ENCODE measurements around the gene SMCO4.

SMCO4 gene

DNA sequence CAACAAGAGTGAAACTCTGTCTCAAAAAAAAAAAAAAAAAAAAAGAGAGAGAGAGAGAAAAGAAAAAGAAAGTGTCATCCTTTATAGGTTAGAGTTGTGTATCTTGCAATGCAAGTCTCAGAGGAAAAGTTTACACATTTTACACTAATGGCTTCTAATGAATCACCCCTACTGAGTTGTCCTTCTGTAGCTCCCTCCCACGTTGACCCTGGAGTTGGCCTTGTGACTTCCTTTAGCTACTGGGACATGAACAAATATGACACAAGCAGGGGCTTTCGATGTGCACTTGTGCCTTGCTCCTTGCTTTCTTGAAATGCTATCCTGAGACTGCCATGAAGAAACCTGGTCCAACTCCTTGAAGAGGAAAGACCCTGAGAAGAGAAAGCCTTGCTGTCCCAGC is 2.4 kb upstream of the SMCO4 start:
- Histone ChIP-seq H3K4me1 (ENCODE audit: control insufficient read depth in 2 of 2, insufficient read depth in 1 of 2, low read depth in 1 of 2, low read length in 2 of 2) (peaks cover 6 to 10% of the 10 kb centered on the region in 2 donors), H2AFZ (ENCODE audit: low read length) (no peak overlapping the region), H2BK12ac (ENCODE audit: low read length) (no peak overlapping the region), H3K27me3 (ENCODE audit: control insufficient read depth in 3 of 3, insufficient read depth in 3 of 3, low read depth in 1 of 3, low read length in 3 of 3) (peaks cover 0 to 31% (median 0%) of the 10 kb centered on the region in 3 experiments), H3K9me3 (replicated peaks in 1 of 2; ENCODE audit: control insufficient read depth in 2 of 2, insufficient read depth in 1 of 2, low read depth in 1 of 2, low read length in 2 of 2) (no peaks in the 10 kb centered on the region), H2BK120ac (ENCODE audit: low read depth, low read length) (no peak overlapping the region), H4K91ac (ENCODE audit: low read depth, low read length, poor library complexity) (no peak overlapping the region), H2AK5ac (ENCODE audit: low read depth, low read length) (no peak overlapping the region), H2BK5ac (ENCODE audit: low read length) (no peak overlapping the region), H3K36me3 (replicated peaks in 1 of 2; ENCODE audit: control insufficient read depth in 2 of 2, insufficient read depth in 2 of 2, low read length in 2 of 2) (no peaks in the 10 kb centered on the region), H3K27ac (replicated peaks; ENCODE audit: low read length) (no peak overlapping the region), H3K18ac (ENCODE audit: low read length) (no peak overlapping the region), H3K9ac (ENCODE audit: low read depth, low read length, poor library complexity) (no peak overlapping the region), H3K4me3 (ENCODE audit: low read length in 2 of 2) (no peak overlapping the region), H3K14ac (ENCODE audit: low read length) (no peak overlapping the region), H3K79me1 (ENCODE audit: low read depth, low read length) (peaks cover 2% of the 10 kb centered on the region), H3K4me2 (ENCODE audit: insufficient read depth, low read length, poor library complexity, severe bottlenecking) (no peak overlapping the region), H2BK15ac (ENCODE audit: low read length) (no peak overlapping the region), H3K23ac (ENCODE audit: low read depth, low read length, poor library complexity) (no peak overlapping the region), H3K4ac (ENCODE audit: low read length) (no peak overlapping the region), H4K8ac (ENCODE audit: low read depth, low read length) (no peak overlapping the region)
- no CpG with 5 or more reads among the region's 2 CpGs for WGBS, 2 donors (ENCODE audit: extremely low coverage in 2 of 2, insufficient read length in 2 of 2, insufficient replicate concordance in 1 of 2)
- DNase-seq (ENCODE audit: low spot score) = no peak

DNA sequence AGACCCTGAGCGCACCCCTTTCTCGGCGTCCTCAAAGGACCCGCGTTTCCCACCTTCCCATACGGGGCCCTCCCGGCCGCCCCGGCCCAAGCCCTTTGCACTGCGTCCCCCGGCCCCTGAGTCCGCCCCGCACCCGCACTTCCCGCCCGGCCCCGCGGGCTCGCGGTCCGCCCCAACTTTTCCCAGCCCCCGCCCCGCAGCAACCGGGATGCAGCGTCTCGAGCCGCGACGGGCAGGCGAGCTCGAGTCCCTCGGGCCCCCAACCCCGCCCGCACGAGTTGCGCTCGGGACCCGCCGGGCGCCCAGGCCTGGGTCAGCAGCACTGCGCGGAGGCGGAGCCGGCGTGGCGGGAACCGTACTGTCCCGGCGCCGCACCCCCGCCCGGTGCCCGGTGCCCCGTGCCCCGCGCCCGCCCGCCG is 371 bp downstream of the SMCO4 start:
- peak overlapping the region; percentile 89 for H3K9ac ChIP-seq (ENCODE audit: low read depth, low read length, poor library complexity)
- H3K4me2 ChIP-seq (ENCODE audit: insufficient read depth, low read length, poor library complexity, severe bottlenecking) = peak overlapping the region; percentile 55
- no peak overlapping the region for H4K91ac ChIP-seq (ENCODE audit: low read depth, low read length, poor library complexity)
- H2BK5ac ChIP-seq (ENCODE audit: low read length) = peak overlapping the region; percentile 59
- peak overlapping the region; percentile 96 for H2AFZ ChIP-seq (ENCODE audit: low read length)
- peak overlapping the region; percentile 12 for H2AK5ac ChIP-seq (ENCODE audit: low read depth, low read length)
- no peak overlapping the region for H3K14ac ChIP-seq (ENCODE audit: low read length)
- WGBS, 2 donors (ENCODE audit: extremely low coverage in 2 of 2, insufficient read length in 2 of 2, insufficient replicate concordance in 1 of 2) = no CpG with 5 or more reads among the region's 59 CpGs
- H2BK15ac ChIP-seq (ENCODE audit: low read length) = no peak overlapping the region
- H3K4me1 ChIP-seq (ENCODE audit: control insufficient read depth in 2 of 2, insufficient read depth in 1 of 2, low read depth in 1 of 2, low read length in 2 of 2) = peaks cover 3 to 14% of the 10 kb centered on the region in 2 donors
- no peak overlapping the region for H2BK12ac ChIP-seq (ENCODE audit: low read length)
- H3K27ac ChIP-seq (replicated peaks; ENCODE audit: low read length) = no peak overlapping the region
- H3K9me3 ChIP-seq (replicated peaks in 1 of 2; ENCODE audit: control insufficient read depth in 2 of 2, insufficient read depth in 1 of 2, low read depth in 1 of 2, low read length in 2 of 2) = no peaks in the 10 kb centered on the region
- H2BK120ac ChIP-seq (ENCODE audit: low read depth, low read length) = no peak overlapping the region
- no peak overlapping the region for H3K23ac ChIP-seq (ENCODE audit: low read depth, low read length, poor library complexity)
- peak overlapping the region; percentile 58 to 93 for H3K4me3 ChIP-seq (ENCODE audit: low read length in 2 of 2)
- H3K27me3 ChIP-seq (ENCODE audit: control insufficient read depth in 3 of 3, insufficient read depth in 3 of 3, low read depth in 1 of 3, low read length in 3 of 3) = peaks cover 0 to 23% (median 0%) of the 10 kb centered on the region in 3 experiments
- no peaks in the 10 kb centered on the region for H3K36me3 ChIP-seq (replicated peaks in 1 of 2; ENCODE audit: control insufficient read depth in 2 of 2, insufficient read depth in 2 of 2, low read length in 2 of 2)
- peaks cover 5% of the 10 kb centered on the region for H3K79me1 ChIP-seq (ENCODE audit: low read depth, low read length)
- H3K4ac ChIP-seq (ENCODE audit: low read length) = no peak overlapping the region
- H3K18ac ChIP-seq (ENCODE audit: low read length) = peak overlapping the region; percentile 95
- no peak overlapping the region for H4K8ac ChIP-seq (ENCODE audit: low read depth, low read length)
- no peak for DNase-seq (ENCODE audit: low spot score)

DNA sequence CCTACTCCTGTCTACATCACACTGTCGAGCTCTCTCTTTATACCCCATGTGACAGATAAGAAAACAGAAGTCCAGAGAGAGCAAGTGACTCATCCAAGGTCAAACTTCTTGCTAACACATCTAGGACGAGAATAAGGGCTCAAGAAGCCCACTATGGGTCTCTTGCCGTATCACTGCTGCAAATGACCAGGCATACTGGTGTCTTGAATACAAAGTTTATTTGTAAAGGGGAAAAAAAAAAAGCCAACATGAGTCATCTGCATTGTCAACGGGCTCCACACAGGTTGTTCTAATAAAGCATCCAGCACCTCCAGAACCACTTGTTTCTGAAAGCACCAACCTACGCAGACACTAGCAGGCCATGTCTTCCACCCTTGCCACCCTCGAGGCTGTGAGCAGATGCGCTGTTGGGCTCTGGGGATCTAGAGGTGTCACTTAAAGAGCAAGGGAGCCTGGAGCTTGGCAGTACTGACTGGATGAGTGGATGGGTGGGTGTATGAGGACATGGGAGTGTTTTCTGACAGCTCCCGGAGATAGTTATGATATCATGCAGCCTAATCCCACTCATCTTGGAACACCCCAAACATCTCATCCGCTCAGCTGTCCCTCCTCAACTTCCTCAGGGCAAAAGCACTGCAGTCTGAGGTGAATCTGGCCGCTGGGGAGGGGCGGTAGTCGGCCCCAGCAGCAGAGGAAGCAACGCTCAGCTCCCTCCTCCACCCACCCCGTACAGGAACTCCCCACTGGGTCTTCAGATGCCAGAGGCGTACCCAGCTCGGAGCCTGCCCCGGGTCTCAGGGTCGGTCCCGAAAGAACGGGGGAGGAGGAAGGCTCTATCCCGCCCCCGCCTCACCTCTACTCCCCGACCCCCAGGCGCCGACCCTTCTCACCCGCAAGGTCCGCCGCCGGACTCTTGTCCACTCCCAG is 1.0 kb downstream of the SMCO4 start:
- peak overlapping the region; percentile 59 for H2BK5ac ChIP-seq (ENCODE audit: low read length)
- H3K9ac ChIP-seq (ENCODE audit: low read depth, low read length, poor library complexity) = peak overlapping the region; percentile 89
- no peaks in the 10 kb centered on the region for H3K9me3 ChIP-seq (replicated peaks in 1 of 2; ENCODE audit: control insufficient read depth in 2 of 2, insufficient read depth in 1 of 2, low read depth in 1 of 2, low read length in 2 of 2)
- WGBS, 2 donors (ENCODE audit: extremely low coverage in 2 of 2, insufficient read length in 2 of 2, insufficient replicate concordance in 1 of 2) = no CpG with 5 or more reads among the region's 29 CpGs
- no peak overlapping the region for H2BK15ac ChIP-seq (ENCODE audit: low read length)
- peak overlapping the region; percentile 29 for H3K23ac ChIP-seq (ENCODE audit: low read depth, low read length, poor library complexity)
- H3K18ac ChIP-seq (ENCODE audit: low read length) = peak overlapping the region; percentile 95
- H2BK120ac ChIP-seq (ENCODE audit: low read depth, low read length) = no peak overlapping the region
- peaks cover 0 to 23% (median 0%) of the 10 kb centered on the region in 3 experiments for H3K27me3 ChIP-seq (ENCODE audit: control insufficient read depth in 3 of 3, insufficient read depth in 3 of 3, low read depth in 1 of 3, low read length in 3 of 3)
- peak overlapping the region; percentile 12 for H2AK5ac ChIP-seq (ENCODE audit: low read depth, low read length)
- no peak overlapping the region for H3K27ac ChIP-seq (replicated peaks; ENCODE audit: low read length)
- peak overlapping the region; percentile 58 to 93 for H3K4me3 ChIP-seq (ENCODE audit: low read length in 2 of 2)
- no peaks in the 10 kb centered on the region for H3K36me3 ChIP-seq (replicated peaks in 1 of 2; ENCODE audit: control insufficient read depth in 2 of 2, insufficient read depth in 2 of 2, low read length in 2 of 2)
- no peak overlapping the region for H4K91ac ChIP-seq (ENCODE audit: low read depth, low read length, poor library complexity)
- no peak overlapping the region for H4K8ac ChIP-seq (ENCODE audit: low read depth, low read length)
- peaks cover 3 to 14% of the 10 kb centered on the region in 2 donors for H3K4me1 ChIP-seq (ENCODE audit: control insufficient read depth in 2 of 2, insufficient read depth in 1 of 2, low read depth in 1 of 2, low read length in 2 of 2)
- peaks cover 5% of the 10 kb centered on the region for H3K79me1 ChIP-seq (ENCODE audit: low read depth, low read length)
- H2BK12ac ChIP-seq (ENCODE audit: low read length) = no peak overlapping the region
- H3K14ac ChIP-seq (ENCODE audit: low read length) = no peak overlapping the region
- no peak overlapping the region for H3K4ac ChIP-seq (ENCODE audit: low read length)
- H2AFZ ChIP-seq (ENCODE audit: low read length) = peak overlapping the region; percentile 96
- peak overlapping the region; percentile 55 for H3K4me2 ChIP-seq (ENCODE audit: insufficient read depth, low read length, poor library complexity, severe bottlenecking)
- DNase-seq (ENCODE audit: low spot score) = peak; percentile 40

GRCh38 chr11:93540896-93541553 is 2.2 kb downstream of the SMCO4 start:
- Histone ChIP-seq H2AFZ (ENCODE audit: low read length) (no peak overlapping the region), H2BK12ac (ENCODE audit: low read length) (no peak overlapping the region), H3K4me1 (ENCODE audit: control insufficient read depth in 2 of 2, insufficient read depth in 1 of 2, low read depth in 1 of 2, low read length in 2 of 2) (peaks cover 3 to 18% of the 10 kb centered on the region in 2 donors), H2BK15ac (ENCODE audit: low read length) (no peak overlapping the region), H3K36me3 (replicated peaks in 1 of 2; ENCODE audit: control insufficient read depth in 2 of 2, insufficient read depth in 2 of 2, low read length in 2 of 2) (no peaks in the 10 kb centered on the region), H2BK5ac (ENCODE audit: low read length) (no peak overlapping the region), H3K4me3 (ENCODE audit: low read length in 2 of 2) (no peak overlapping the region), H3K18ac (ENCODE audit: low read length) (no peak overlapping the region), H3K27ac (replicated peaks; ENCODE audit: low read length) (no peak overlapping the region), H4K8ac (ENCODE audit: low read depth, low read length) (no peak overlapping the region), H4K91ac (ENCODE audit: low read depth, low read length, poor library complexity) (no peak overlapping the region), H3K27me3 (ENCODE audit: control insufficient read depth in 3 of 3, insufficient read depth in 3 of 3, low read depth in 1 of 3, low read length in 3 of 3) (peaks cover 0 to 14% (median 0%) of the 10 kb centered on the region in 3 experiments), H3K4me2 (ENCODE audit: insufficient read depth, low read length, poor library complexity, severe bottlenecking) (no peak overlapping the region), H3K79me1 (ENCODE audit: low read depth, low read length) (peaks cover 5% of the 10 kb centered on the region), H3K4ac (ENCODE audit: low read length) (no peak overlapping the region), H2AK5ac (ENCODE audit: low read depth, low read length) (no peak overlapping the region), H3K14ac (ENCODE audit: low read length) (no peak overlapping the region), H2BK120ac (ENCODE audit: low read depth, low read length) (no peak overlapping the region), H3K9me3 (replicated peaks in 1 of 2; ENCODE audit: control insufficient read depth in 2 of 2, insufficient read depth in 1 of 2, low read depth in 1 of 2, low read length in 2 of 2) (no peaks in the 10 kb centered on the region), H3K23ac (ENCODE audit: low read depth, low read length, poor library complexity) (no peak overlapping the region), H3K9ac (ENCODE audit: low read depth, low read length, poor library complexity) (no peak overlapping the region)
- no CpG with 5 or more reads among the region's 1 CpG for WGBS, 2 donors (ENCODE audit: extremely low coverage in 2 of 2, insufficient read length in 2 of 2, insufficient replicate concordance in 1 of 2)
- no peak for DNase-seq (ENCODE audit: low spot score)
